Sigmoid colon (tissue), 4 donors: ENCODE results near the gene SPAG16.

Experiments used
- EP300 ChIP-seq, 4 donors: sonication (generic); formaldehyde crosslinking; IDR thresholded peaks; one replicate each; pipeline ENCODE4 v1.6.1; 2017; ENCODE audit warnings: antibody characterized with exemption in 4 of 4
- POLR2A ChIP-seq, 2 donors: fragments of 450-650 bp; IDR thresholded peaks; one replicate each; pipeline ENCODE4 v1.6.1; 2016; ENCODE audit warnings: antibody characterized with exemption in 2 of 2, mild to moderate bottlenecking in 2 of 2, moderate library complexity in 2 of 2
- POLR2AphosphoS5 ChIP-seq, 4 donors: sonication (generic); formaldehyde crosslinking; IDR thresholded peaks; one replicate each; pipeline ENCODE4 v1.6.1; 2017; ENCODE audit warnings: antibody characterized with exemption in 4 of 4
- TF ChIP-seq, protein P1 (sequence below), 4 experiments: fragments of 450-650 bp in 3 of 4; fragments of 200-600 bp in 1 of 4; IDR thresholded peaks; one replicate each; pipeline ENCODE4 v1.5.1; 2016 to 2019; ENCODE audit warnings: antibody characterized with exemption in 4 of 4, mild to moderate bottlenecking in 3 of 4, moderate library complexity in 2 of 4

DNA sequence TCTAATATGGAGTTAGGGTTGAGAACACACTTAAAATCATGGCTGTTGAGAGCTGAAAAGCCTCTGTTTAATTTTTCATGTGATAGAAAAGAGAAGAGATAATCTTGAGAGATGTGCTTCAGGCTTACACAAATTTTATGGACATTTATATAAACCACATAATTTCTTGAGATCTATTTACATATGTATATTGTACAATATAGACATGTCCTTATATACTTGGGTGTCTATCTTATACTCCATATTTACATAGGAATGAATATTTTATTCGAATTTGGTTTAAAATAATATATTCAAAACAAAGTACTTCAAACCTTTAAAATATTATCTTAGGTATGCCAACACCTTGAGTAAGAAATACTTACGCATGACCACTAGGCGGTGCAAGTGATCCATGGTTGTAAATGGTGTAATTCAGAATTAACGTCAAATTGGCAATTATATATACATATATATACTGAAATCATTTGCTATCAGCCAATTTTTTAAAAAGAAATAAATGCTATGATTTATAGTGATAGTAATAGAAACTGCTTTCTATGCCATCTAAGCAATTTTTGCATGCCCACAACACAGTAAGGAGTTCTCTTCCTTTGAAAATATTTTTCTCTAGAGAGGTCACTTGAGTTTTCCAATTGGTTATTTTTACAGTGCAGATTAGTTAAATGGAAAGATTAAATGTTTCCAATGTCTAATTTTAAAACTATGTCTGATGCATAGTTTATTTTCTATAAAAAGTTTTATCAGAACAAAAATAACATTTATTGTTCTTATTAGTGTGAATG, 37.6 kb upstream of the SPAG16 start:
- TF ChIP-seq, protein P1, sequence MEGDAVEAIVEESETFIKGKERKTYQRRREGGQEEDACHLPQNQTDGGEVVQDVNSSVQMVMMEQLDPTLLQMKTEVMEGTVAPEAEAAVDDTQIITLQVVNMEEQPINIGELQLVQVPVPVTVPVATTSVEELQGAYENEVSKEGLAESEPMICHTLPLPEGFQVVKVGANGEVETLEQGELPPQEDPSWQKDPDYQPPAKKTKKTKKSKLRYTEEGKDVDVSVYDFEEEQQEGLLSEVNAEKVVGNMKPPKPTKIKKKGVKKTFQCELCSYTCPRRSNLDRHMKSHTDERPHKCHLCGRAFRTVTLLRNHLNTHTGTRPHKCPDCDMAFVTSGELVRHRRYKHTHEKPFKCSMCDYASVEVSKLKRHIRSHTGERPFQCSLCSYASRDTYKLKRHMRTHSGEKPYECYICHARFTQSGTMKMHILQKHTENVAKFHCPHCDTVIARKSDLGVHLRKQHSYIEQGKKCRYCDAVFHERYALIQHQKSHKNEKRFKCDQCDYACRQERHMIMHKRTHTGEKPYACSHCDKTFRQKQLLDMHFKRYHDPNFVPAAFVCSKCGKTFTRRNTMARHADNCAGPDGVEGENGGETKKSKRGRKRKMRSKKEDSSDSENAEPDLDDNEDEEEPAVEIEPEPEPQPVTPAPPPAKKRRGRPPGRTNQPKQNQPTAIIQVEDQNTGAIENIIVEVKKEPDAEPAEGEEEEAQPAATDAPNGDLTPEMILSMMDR (IDR thresholded peaks at IDR 0.05), result peak; percentile 27 to 70 (median 64)
- no peak for TF ChIP-seq POLR2A (IDR thresholded peaks at IDR 0.05)
- no peak for TF ChIP-seq POLR2AphosphoS5 (IDR thresholded peaks at IDR 0.05)
- no peak for TF ChIP-seq EP300 (IDR thresholded peaks at IDR 0.05)
